ENCODE data around the gene PPM1L. TPM values are rescaled to one million over a fixed set of nuclear protein-coding genes. Genes with fewer than 3 reads are reported as not detected.

PPM1L gene
- total and polyA plus RNA-seq, 5 donors from 2014 or later = 0.28 to 1.9 (median 0.81) TPM

DNA sequence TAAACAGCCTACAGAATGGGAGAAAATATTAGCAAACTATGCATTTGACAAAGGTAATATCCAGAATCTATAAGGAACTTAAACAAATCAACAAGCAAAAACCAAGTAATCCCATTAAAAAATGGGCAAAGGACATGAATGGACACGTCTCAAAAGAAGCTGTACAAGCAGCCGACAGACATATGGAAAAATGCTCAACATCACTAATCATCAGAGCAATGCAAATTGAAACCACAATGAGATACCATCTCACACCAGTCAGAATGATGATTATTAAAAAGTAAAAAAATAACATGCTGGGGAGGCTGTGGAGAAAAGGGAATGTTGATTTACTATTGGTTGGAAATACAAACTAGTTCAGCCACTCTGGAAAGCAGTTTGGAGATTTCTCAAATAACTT is 30.7 kb upstream of the PPM1L start:
- ATAC-seq (ENCODE audit: low read depth in 2 of 2) = no peak

DNA sequence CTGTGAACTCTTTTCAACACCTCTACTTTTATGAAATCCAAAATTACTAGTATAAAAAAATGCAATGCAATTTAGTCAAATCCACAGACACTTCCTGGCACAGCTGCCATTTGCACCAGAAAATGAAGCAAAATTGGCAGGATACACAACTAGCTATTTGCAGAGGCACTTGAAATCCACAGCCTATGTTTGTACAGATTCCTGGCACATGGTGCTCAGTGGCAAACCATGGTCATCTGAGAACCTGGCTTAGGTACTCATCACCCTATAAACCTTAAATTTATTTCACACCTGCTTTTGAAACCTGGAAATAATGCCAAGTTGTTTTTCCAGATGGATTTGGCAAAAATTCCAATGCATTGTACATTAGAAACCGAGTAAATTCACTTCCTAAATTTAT is 20.2 kb upstream of the PPM1L start:
- H3K27me3 ChIP-seq (ENCODE audit: control insufficient read depth, insufficient read depth, low read length) = peaks cover 2% of the 10 kb centered on the region
- peaks cover 0 to 2% (median 0%) of the 10 kb centered on the region in 7 donors for H3K9me3 Mint-ChIP-seq
- DNase-seq = no peak
- H3K4me3 Mint-ChIP-seq = no peak overlapping the region
- no peaks in the 10 kb centered on the region for H3K36me3 Mint-ChIP-seq
- H3K9me3 ChIP-seq (ENCODE audit: control insufficient read depth in 2 of 2, low read length in 2 of 2) = no peaks in the 10 kb centered on the region
- H3K4me1 ChIP-seq (ENCODE audit: control insufficient read depth, insufficient read depth, low read length, poor library complexity, severe bottlenecking) = no peaks in the 10 kb centered on the region
- ATAC-seq (ENCODE audit: low read depth in 2 of 2) = no peak
- H3K27ac Mint-ChIP-seq = no peak overlapping the region
- H3K4me1 Mint-ChIP-seq = no peaks in the 10 kb centered on the region
- H3K27ac ChIP-seq (ENCODE audit: insufficient read depth, low read length, poor library complexity, severe bottlenecking) = no peak overlapping the region
- H3K4me3 ChIP-seq (ENCODE audit: low read depth, low read length) = no peak overlapping the region
- peaks cover 16% of the 10 kb centered on the region for H3K27me3 Mint-ChIP-seq
- no peaks in the 10 kb centered on the region for H3K36me3 ChIP-seq (ENCODE audit: control insufficient read depth, insufficient read depth, low read length)

More for the DNA sequence above, 30.7 kb upstream of the PPM1L start:
- Histone ChIP-seq H3K27ac (ENCODE audit: insufficient read depth, low read length, poor library complexity, severe bottlenecking) (no peak overlapping the region), H3K4me3 (ENCODE audit: low read depth, low read length) (no peak overlapping the region), H3K9me3 (ENCODE audit: control insufficient read depth in 2 of 2, low read length in 2 of 2) (no peaks in the 10 kb centered on the region), H3K4me1 (ENCODE audit: control insufficient read depth, insufficient read depth, low read length, poor library complexity, severe bottlenecking) (no peaks in the 10 kb centered on the region), H3K27me3 (ENCODE audit: control insufficient read depth, insufficient read depth, low read length) (no peaks in the 10 kb centered on the region), H3K36me3 (ENCODE audit: control insufficient read depth, insufficient read depth, low read length) (no peaks in the 10 kb centered on the region)
- Mint-ChIP-seq H3K27me3 (peaks cover 7% of the 10 kb centered on the region), H3K27ac (no peak overlapping the region), H3K9me3 (peaks cover 0 to 1% (median 0%) of the 10 kb centered on the region in 7 donors), H3K36me3 (no peaks in the 10 kb centered on the region), H3K4me3 (no peak overlapping the region), H3K4me1 (no peaks in the 10 kb centered on the region)
- no peak for DNase-seq

DNA sequence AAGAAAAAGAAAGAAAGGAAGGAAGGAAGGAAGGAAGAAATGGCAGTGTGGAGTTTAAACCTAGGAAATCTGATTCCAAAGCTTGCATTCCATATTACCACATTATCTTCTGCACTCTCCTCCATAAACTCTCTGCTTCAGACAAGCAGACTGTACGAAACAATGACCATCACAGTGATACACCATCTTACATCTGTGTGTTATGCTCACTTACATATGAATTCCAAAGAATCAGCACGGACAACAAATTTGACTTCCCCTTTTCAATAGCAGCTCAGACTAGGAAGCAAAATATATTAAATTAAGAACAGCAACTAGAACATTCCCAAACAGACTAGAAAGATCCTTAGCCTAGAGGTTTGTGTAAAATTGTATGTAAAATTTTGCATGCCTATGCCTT is 18.0 kb upstream of the PPM1L start:
- no peak for ATAC-seq (ENCODE audit: low read depth in 2 of 2)
- H3K27me3 ChIP-seq (ENCODE audit: control insufficient read depth, insufficient read depth, low read length) = peaks cover 2% of the 10 kb centered on the region
- H3K4me3 Mint-ChIP-seq = no peak overlapping the region
- H3K4me1 ChIP-seq (ENCODE audit: control insufficient read depth, insufficient read depth, low read length, poor library complexity, severe bottlenecking) = no peaks in the 10 kb centered on the region
- DNase-seq = no peak
- H3K4me1 Mint-ChIP-seq = no peaks in the 10 kb centered on the region
- H3K36me3 Mint-ChIP-seq = no peaks in the 10 kb centered on the region
- H3K4me3 ChIP-seq (ENCODE audit: low read depth, low read length) = no peak overlapping the region
- H3K27ac Mint-ChIP-seq = no peak overlapping the region
- H3K36me3 ChIP-seq (ENCODE audit: control insufficient read depth, insufficient read depth, low read length) = no peaks in the 10 kb centered on the region
- H3K9me3 Mint-ChIP-seq = peaks cover 0 to 2% (median 0%) of the 10 kb centered on the region in 7 donors
- H3K27ac ChIP-seq (ENCODE audit: insufficient read depth, low read length, poor library complexity, severe bottlenecking) = no peak overlapping the region
- no peaks in the 10 kb centered on the region for H3K9me3 ChIP-seq (ENCODE audit: control insufficient read depth in 2 of 2, low read length in 2 of 2)
- peaks cover 24% of the 10 kb centered on the region for H3K27me3 Mint-ChIP-seq

DNA sequence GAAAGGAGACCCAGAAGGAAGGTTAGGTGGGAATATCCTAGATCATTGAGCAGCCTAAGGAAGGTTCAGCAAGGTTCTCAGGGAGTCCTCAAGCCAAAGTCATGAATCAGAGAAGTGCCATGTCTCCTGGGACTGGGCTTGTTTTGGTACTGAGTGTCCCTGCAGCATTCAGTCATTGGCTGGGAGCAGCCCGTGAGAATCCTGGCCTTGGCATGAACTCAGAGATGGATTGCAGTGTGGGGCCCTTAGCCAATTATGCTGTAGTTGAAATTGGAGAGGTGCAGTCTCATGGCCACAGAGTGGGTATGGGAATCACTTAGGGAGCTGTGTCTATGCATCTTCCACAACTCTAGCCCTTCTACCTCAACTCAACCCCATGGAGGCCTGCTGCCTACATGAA is 17.0 kb upstream of the PPM1L start:
- Histone ChIP-seq H3K36me3 (ENCODE audit: control insufficient read depth, insufficient read depth, low read length) (no peaks in the 10 kb centered on the region), H3K4me1 (ENCODE audit: control insufficient read depth, insufficient read depth, low read length, poor library complexity, severe bottlenecking) (no peaks in the 10 kb centered on the region), H3K9me3 (ENCODE audit: control insufficient read depth in 2 of 2, low read length in 2 of 2) (no peaks in the 10 kb centered on the region), H3K4me3 (ENCODE audit: low read depth, low read length) (no peak overlapping the region), H3K27me3 (ENCODE audit: control insufficient read depth, insufficient read depth, low read length) (peaks cover 2% of the 10 kb centered on the region), H3K27ac (ENCODE audit: insufficient read depth, low read length, poor library complexity, severe bottlenecking) (no peak overlapping the region)
- H3K4me1 Mint-ChIP-seq = no peaks in the 10 kb centered on the region
- H3K4me3 Mint-ChIP-seq = no peak overlapping the region
- DNase-seq = no peak
- no peak for ATAC-seq (ENCODE audit: low read depth in 2 of 2)
- peaks cover 30% of the 10 kb centered on the region for H3K27me3 Mint-ChIP-seq
- H3K27ac Mint-ChIP-seq = no peak overlapping the region
- peaks cover 0 to 2% (median 0%) of the 10 kb centered on the region in 7 donors for H3K9me3 Mint-ChIP-seq
- H3K36me3 Mint-ChIP-seq = no peaks in the 10 kb centered on the region

DNA sequence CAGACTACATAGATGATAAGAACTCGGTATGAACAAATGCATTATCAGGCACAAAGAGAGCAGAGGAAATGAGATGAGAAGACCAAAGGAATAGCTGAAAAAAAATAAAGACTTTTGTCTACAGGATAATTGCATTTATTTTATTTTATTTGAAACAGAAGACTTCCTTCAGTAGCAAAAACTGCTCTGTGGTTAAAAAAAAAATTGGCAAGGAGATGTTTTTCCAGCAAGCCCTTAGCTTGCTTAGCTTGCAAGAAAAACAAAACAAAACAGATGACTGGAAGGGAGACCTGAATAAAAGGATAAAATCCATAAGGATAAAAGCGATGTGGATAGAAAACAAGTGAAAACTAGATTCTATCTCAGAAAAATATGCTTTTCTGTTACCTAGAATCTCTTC is 9.1 kb upstream of the PPM1L start:
- ATAC-seq (ENCODE audit: low read depth in 2 of 2) = no peak
- H3K27ac ChIP-seq (ENCODE audit: insufficient read depth, low read length, poor library complexity, severe bottlenecking) = no peak overlapping the region
- H3K27me3 Mint-ChIP-seq = peaks cover 39% of the 10 kb centered on the region

DNA sequence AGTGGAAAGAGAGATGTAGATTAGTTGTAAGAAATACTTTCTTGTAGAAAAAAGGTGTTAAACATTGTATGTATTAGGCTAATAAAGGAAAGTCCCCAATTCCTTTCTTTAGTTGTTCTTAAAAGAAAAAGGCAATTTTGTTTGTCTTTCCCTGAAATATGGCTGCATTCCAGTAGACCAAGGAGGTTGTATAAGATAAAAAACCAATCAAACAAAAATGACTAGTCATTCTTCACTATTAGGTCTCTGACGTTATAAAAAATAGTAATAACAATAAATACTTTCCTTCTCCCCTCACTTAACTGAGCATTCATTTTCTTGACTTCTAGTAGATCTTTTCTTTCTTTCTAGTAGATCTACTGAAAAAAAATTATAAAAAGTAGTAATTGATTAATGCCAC is 8.6 kb upstream of the PPM1L start:
- Histone ChIP-seq H3K9me3 (ENCODE audit: control insufficient read depth in 2 of 2, low read length in 2 of 2) (no peaks in the 10 kb centered on the region), H3K36me3 (ENCODE audit: control insufficient read depth, insufficient read depth, low read length) (no peaks in the 10 kb centered on the region), H3K4me1 (ENCODE audit: control insufficient read depth, insufficient read depth, low read length, poor library complexity, severe bottlenecking) (no peaks in the 10 kb centered on the region), H3K4me3 (ENCODE audit: low read depth, low read length) (no peak overlapping the region), H3K27me3 (ENCODE audit: control insufficient read depth, insufficient read depth, low read length) (peaks cover 5% of the 10 kb centered on the region), H3K27ac (ENCODE audit: insufficient read depth, low read length, poor library complexity, severe bottlenecking) (no peak overlapping the region)
- peaks cover 0 to 4% (median 0%) of the 10 kb centered on the region in 7 donors for H3K9me3 Mint-ChIP-seq
- no peaks in the 10 kb centered on the region for H3K4me1 Mint-ChIP-seq
- H3K4me3 Mint-ChIP-seq = no peak overlapping the region
- peaks cover 36% of the 10 kb centered on the region for H3K27me3 Mint-ChIP-seq
- ATAC-seq (ENCODE audit: low read depth in 2 of 2) = no peak
- no peak for DNase-seq
- no peaks in the 10 kb centered on the region for H3K36me3 Mint-ChIP-seq
- H3K27ac Mint-ChIP-seq = no peak overlapping the region

More for the DNA sequence above, 9.1 kb upstream of the PPM1L start:
- DNase-seq = no peak
- H3K27ac Mint-ChIP-seq = no peak overlapping the region
- Histone ChIP-seq H3K27me3 (ENCODE audit: control insufficient read depth, insufficient read depth, low read length) (peaks cover 5% of the 10 kb centered on the region), H3K4me1 (ENCODE audit: control insufficient read depth, insufficient read depth, low read length, poor library complexity, severe bottlenecking) (no peaks in the 10 kb centered on the region), H3K9me3 (ENCODE audit: control insufficient read depth in 2 of 2, low read length in 2 of 2) (no peaks in the 10 kb centered on the region), H3K4me3 (ENCODE audit: low read depth, low read length) (no peak overlapping the region), H3K36me3 (ENCODE audit: control insufficient read depth, insufficient read depth, low read length) (no peaks in the 10 kb centered on the region)
- H3K36me3 Mint-ChIP-seq = no peaks in the 10 kb centered on the region
- no peaks in the 10 kb centered on the region for H3K4me1 Mint-ChIP-seq
- no peak overlapping the region for H3K4me3 Mint-ChIP-seq
- H3K9me3 Mint-ChIP-seq = peaks cover 0 to 4% (median 0%) of the 10 kb centered on the region in 7 donors

DNA sequence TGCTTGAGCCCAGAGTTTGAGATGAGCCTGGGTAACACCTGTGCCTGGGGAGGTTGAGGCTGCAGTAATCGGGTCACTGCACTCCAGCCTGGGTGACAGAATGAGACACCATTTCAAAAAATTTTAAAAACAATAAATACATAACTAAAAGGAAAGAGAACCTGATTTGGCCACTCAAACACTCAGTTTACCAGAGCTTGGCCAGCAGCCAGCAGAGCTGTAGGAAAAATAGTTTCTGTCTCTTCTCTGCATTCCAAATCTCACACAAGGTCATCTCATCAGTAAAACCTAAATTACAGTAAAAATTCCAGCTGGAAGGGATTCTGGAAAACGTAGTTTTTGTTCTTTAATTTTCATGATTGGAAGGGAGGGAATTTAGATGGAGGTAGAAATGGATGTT is 7.8 kb upstream of the PPM1L start:
- DNase-seq (no peak), ATAC-seq (ENCODE audit: low read depth in 2 of 2) (no peak)
- Histone ChIP-seq H3K4me3 (ENCODE audit: low read depth, low read length) (no peak overlapping the region), H3K9me3 (ENCODE audit: control insufficient read depth in 2 of 2, low read length in 2 of 2) (no peaks in the 10 kb centered on the region), H3K4me1 (ENCODE audit: control insufficient read depth, insufficient read depth, low read length, poor library complexity, severe bottlenecking) (no peaks in the 10 kb centered on the region), H3K27me3 (ENCODE audit: control insufficient read depth, insufficient read depth, low read length) (peaks cover 5% of the 10 kb centered on the region), H3K36me3 (ENCODE audit: control insufficient read depth, insufficient read depth, low read length) (no peaks in the 10 kb centered on the region), H3K27ac (ENCODE audit: insufficient read depth, low read length, poor library complexity, severe bottlenecking) (no peak overlapping the region)
- Mint-ChIP-seq H3K4me3 (no peak overlapping the region), H3K4me1 (peaks cover 0 to 3% (median 0%) of the 10 kb centered on the region in 4 donors), H3K9me3 (peaks cover 0 to 2% (median 0%) of the 10 kb centered on the region in 7 donors), H3K27me3 (peaks cover 29% of the 10 kb centered on the region), H3K36me3 (no peaks in the 10 kb centered on the region), H3K27ac (no peak overlapping the region)

DNA sequence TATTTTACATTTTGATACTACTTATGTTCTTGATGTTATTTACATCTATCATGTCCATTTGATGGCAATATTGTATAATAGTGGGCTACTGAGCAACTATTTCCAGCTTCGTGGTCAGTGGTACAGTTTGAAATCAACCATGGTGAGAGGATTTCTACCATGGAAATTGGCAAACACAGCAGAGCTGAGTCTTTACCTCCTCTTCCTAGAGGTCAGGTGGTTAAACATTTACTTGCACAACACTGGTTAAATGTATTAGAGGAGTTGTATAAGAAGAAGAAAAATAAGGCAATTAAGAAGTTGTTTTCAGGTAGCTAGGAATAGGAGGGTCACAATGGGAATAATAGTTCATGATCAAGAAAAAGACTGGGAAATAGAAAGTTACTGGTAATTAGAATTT is 7.2 kb upstream of the PPM1L start:
- peaks cover 29% of the 10 kb centered on the region for H3K27me3 Mint-ChIP-seq
- no peak for ATAC-seq (ENCODE audit: low read depth in 2 of 2)
- peaks cover 0 to 2% (median 0%) of the 10 kb centered on the region in 7 donors for H3K9me3 Mint-ChIP-seq
- no peak overlapping the region for H3K4me3 Mint-ChIP-seq
- no peaks in the 10 kb centered on the region for H3K4me1 ChIP-seq (ENCODE audit: control insufficient read depth, insufficient read depth, low read length, poor library complexity, severe bottlenecking)
- no peaks in the 10 kb centered on the region for H3K36me3 Mint-ChIP-seq
- H3K27ac ChIP-seq (ENCODE audit: insufficient read depth, low read length, poor library complexity, severe bottlenecking) = no peak overlapping the region
- DNase-seq = no peak
- no peaks in the 10 kb centered on the region for H3K9me3 ChIP-seq (ENCODE audit: control insufficient read depth in 2 of 2, low read length in 2 of 2)
- H3K27me3 ChIP-seq (ENCODE audit: control insufficient read depth, insufficient read depth, low read length) = peaks cover 5% of the 10 kb centered on the region
- no peak overlapping the region for H3K4me3 ChIP-seq (ENCODE audit: low read depth, low read length)
- H3K4me1 Mint-ChIP-seq = peaks cover 0 to 4% (median 2%) of the 10 kb centered on the region in 4 donors
- no peak overlapping the region for H3K27ac Mint-ChIP-seq
- H3K36me3 ChIP-seq (ENCODE audit: control insufficient read depth, insufficient read depth, low read length) = no peaks in the 10 kb centered on the region

Data from CD4-positive, CD25-positive, alpha-beta regulatory T cell (primary cell).